RPMI8226 (cell line): ENCODE data around the gene SMIM44.

Experiments
- DNase-seq: peaks from one replicate; pipeline ENCODE4 v3.0.0-alpha.2; 2015

The SMIM44 gene

GRCh38 chr19:3499738-3500428 lies 16.6 kb upstream of the SMIM44 start:
- DNase-seq, result no peak

DNA sequence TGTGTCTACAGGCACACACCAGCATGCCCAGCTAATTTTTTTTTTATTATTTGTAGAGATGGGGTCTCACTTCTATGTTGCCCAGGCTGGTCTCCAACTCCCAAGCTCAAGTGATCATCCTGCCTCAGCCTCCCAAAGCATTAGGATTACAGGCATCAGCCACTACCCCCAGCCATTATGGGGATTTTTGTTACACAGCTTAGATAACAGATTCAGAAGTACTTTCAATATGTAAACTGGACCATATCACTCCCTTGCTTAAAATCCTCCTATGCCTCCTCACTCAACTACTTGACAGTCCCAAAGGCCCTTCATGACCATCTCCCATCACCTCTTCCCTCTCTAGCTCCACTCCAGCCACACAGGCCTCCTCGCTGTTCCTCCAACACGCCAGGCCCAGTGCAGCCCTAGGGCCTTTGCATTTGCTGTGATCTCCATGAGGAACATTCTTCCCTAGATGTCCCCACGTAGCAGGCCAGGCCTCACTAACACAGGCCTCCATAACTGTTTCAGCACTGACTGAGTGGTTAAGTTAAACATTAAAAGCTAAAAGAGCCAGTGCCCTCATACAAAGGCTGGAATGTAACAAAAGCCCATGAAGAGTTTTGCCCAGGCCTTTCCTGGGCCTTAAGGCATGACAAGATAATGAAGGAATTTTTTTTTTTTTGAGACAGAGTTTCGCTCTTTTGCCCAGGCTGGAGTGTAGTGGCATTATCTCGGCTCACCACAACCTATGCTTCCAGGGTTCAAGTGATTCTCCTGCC lies 14.7 kb upstream of the SMIM44 start:
- DNase-seq, result no peak

DNA sequence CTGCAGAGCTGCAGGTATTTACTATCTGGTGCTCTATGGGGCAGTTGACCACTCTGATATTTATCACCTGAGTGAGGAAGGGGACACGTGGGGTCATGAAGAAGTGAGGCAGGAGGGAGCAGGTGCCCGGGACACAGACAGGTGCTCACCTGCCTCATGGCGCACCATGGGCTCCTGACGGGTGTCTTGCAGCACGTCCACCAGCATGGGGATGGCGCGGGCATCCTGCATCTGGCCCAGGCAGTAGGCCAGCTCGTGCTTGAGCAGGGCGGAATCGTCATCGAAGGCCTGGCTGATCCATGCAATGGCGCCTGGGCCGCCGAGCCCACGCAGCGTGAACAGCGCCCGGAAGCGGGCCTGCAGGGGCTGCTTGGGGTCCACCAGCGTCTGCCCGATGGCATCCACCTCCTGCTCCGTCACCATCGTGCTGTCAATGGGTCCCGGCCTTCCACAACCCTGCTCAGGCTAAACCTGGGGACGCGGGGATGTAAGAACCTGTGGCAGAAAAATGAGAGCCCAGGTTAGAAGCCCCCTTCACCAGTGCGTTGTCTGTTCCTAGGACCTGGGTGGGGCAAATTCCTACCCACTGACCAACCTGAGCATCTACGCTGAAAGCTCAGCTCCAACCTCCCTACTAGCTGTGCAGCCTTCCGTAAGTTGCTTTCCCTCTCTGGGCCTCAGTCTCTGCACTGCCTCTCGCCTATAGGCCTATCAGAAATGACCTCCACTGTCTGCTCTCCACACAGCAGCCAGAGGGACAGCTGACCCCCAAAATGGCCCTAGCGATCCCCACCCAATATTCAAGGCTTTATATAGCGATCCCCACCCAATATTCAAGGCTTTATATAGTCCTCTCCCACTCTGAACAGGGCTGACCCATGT lies 13.4 kb upstream of the SMIM44 start:
- no peak for DNase-seq

DNA sequence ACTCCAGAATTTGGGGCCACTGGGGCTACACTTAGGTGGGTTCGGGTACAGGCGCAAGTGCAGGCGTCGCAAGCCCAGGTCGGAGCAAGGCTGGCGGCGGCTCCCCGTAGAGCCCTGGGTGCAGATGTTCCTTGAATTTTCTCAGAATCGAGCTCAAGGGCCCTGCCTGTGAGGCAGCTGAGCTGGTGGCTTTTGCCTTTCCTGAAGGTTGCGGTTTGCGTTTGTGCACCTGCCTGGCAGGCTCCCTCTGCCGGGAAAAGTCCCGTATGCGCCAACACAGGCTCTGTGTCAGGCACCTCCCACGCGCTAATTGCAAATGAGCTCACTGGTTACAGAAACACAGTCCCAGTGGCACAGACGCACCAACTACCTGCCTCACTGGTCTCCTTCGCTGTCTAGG lies 11.3 kb upstream of the SMIM44 start:
- DNase-seq, result no peak

DNA sequence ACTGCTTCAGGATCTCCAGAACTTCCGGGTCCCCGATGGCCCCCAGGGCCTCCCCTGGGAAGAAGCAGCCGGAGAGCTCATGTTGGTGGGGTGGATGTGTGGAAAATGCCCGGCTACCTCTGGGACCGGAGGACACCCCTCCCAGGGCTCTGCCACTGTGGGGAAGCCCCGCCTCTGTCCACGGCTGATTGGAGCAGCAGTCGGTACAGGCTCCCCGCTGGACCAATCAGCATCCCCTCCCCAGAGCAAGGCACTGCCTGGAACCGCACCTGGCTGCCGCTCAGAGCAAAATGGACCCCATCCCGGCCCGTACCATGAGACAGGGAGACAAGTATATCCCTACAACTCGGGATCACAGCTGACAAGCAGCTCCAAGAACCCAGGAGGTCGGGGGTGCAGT lies 10.8 kb upstream of the SMIM44 start:
- DNase-seq, result no peak

DNA sequence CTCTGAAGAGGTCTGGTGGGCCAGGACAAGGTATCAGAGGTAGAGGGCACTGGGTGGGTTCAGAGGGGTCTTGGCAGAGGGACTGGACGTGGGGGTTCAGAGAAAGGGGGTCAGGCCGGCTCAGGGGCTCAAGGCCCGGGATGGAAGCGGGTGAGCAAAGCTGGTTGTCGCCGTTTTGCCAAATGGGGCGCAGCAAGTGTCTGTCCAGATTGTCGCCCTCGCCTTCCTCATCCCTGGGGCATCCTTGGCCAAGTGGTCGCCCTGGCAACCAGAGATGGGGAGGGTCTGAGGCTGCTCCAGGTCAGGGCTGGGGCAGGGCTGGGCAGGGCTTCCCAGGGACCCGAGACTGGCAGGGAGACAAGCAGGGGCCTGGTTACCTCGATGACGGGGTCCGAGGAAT lies 10.4 kb upstream of the SMIM44 start:
- DNase-seq, result no peak

- no peak for DNase-seq
Measured at GRCh38 chr19:3492919-3493318, 9.7 kb upstream of the SMIM44 start.

DNA sequence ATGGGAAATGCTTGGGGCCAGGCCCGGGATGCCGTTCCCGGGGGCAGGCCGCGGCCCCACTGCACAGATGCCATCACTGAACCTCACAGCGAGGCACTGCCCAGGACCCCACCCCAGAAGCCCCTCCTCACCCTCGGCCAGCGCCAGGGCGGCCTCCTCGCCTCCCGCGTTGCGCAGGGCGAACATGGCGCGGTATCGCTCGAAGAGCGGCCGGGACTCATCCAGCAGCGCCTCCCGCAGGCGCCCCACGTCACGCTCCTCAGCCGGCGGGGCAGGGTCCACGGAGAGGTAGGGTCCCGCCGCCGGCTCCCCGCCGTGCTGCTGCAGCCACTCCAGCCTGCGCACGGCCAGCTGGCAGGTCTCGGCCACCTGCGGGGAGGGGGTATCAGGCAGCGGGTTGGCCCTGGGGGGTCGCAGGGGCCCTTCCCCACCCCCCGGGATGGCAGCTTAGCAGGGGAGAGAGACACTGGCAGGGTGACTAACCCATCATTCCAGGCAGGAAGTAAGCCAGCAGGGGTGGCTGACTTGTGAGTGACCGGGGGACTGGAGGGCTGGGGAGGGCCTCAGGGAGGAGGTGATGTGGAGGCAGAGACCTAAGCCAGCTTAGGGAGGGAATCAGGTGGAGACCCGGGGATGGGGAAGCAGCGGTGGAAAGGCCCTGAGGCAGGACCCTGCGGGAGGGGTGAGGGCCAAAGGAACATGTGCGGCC lies 9.0 kb upstream of the SMIM44 start:
- DNase-seq, result no peak

DNA sequence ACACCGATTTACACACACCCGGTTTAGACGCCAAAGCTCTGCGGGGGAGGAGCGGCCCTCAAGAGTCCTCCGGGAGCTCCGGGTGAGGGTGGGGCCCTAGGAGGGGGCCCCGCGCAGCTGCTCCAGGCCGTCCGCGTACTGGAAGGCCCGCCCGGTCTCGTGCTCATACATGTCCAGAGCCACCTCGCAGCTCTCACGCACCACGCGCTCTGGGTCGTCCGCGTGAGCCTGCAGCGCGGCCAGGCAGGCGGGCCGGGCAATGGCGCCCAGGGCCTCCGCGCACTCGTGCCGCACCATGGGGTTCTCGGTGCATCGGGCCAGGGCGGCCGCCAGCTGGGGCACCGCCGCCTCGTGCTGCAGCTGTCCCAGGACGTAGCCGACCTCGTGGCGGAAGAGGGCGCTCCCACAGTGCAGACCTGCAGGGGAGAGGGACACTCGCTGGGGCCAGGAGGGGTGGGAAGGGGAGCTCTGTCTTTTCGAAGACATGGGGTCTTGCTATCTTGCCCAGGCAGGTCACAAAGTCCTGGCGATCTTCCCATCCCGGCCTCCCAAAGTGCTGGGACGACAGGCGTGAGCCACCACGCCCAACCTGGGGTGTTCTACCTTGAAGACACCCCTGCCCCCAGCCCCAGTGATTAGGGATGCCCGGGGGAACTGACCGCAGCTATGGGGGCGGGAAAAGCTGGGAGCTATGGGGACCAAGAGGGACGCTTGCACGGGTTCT lies 8.3 kb upstream of the SMIM44 start:
- no peak for DNase-seq

DNA sequence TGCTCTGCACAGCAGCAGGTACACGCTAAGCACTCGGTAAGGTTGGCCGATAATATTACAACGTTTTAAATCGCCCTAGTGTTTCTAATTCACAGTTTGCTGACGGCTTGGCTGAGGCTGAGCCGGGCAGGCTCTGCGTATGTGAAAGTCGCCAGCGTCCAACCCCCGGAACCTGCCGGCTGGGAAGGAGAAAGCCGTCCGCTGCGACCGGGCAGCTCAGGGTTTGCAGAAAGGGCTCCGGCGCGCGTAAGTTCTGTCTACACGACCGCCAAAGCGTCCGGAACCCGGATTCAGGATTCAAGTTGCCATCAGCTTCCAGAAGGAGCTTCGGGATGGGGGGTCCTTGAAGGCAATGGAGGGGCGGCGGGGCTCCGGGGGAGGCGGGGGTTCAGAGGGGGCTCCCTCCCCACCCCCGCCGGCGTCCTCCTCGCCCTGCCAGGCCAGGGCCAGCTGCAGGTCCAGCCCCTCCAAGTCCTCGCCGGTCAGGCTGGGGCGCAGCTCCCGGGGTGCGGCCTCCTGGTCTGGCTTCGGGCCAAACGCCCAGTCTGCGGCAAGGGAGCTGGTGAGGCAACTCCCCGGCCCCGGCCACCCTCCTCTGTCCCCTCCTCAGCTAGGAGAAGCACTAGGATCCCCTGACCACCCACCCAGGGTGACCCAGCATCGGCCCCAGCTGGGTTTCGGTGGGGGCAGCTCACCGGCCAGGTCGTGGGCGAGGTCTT lies 575 bp downstream of the SMIM44 start:
- DNase-seq, result no peak

DNA sequence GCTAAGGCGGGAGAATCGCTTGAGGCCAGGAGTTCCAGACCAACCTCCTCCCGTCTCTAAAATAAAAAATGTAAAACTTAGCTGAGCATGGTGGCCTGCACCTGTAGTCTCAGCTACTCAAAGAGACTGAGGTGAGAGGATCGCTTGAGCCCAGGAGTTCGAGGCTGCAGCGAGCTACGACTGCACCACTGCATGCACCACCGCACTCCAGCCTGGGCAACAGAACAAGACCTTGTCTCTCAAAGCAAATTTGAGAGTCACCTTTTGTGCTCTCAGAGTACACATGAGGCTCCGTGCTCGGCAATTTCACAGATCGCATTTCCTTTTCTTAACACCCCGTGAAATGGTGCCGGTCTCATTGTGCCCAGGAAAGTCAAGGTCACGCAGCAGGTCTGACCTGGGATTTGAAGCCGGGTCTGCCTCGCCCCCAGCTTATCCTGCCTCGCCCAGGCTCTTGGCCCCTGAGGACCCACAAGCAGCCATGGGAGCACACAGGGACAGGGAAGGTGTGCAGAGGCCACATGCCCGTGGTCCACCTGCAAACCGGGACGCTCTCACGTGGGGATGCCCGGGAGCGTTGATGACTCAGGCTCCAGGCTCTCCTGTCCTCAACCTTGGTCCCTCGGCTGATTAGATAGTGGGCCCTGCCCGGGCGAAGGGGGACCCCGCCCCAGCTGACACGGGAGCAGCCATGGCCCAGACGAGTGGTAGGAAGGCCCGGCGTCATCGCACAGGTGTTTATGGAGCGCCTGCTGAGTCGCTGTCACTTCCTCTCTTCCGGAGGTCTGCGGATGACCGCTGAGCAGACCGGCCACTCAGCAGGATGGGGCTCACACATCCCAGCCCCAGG lies 1.8 kb downstream of the SMIM44 start:
- no peak for DNase-seq

DNA sequence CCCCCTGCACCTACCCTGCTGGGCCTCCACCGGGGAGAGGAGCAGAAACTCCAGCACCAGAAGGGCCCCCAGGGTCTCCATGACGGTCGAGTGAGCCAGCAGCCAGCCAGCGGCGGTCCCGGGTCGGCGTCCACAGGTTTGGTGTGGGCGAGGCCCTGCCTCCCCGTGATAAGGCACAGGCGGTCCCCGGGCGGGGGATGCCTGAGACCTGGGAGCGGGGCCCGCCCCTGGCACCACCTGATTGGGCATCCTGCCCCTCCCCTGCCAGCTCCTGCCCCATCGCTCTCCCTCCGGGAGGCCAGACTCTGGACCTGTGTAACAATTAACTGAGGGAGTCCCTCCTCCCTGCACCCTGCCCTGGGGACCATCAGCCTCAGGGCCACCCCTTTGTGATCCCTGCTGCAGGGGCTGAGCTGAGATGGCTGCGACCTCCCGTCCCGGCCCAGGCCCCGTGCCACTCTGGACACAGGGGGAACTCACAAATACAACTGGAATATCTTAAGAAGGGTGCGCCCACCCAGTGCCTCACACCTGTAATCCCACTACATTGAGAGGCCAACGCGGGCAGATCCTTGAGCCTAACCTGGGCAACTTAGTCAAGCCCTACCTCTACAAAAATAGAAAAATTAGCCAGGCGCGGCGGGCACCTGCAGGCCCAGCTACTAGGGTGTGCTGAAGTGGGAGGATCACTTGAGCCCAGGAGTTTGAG lies 2.7 kb downstream of the SMIM44 start, which contains the start of gene SMIM24:
SMIM24 (minus strand) TSS at position 143 of the 709 bp plus-strand sequence; CDS start at position 81, 62 bp downstream.
- DNase-seq, result no peak

- DNase-seq, result no peak
Measured at GRCh38 chr19:3479834-3480215, 3.4 kb downstream of the SMIM44 start.

GRCh38 chr19:3479177-3479833 lies 3.9 kb downstream of the SMIM44 start:
- DNase-seq, result peak; percentile 72

GRCh38 chr19:3478409-3479176 lies 4.6 kb downstream of the SMIM44 start:
- DNase-seq, result no peak

GRCh38 chr19:3477951-3478350 lies 5.3 kb downstream of the SMIM44 start:
- no peak for DNase-seq

- no peak for DNase-seq
Measured at GRCh38 chr19:3477506-3477905, 5.7 kb downstream of the SMIM44 start.

- no peak for DNase-seq
Measured at GRCh38 chr19:3476830-3477229, 6.4 kb downstream of the SMIM44 start.
